HG03097 (cell line): Measurements from ENCODE around the gene ATAT1.

Source experiments
- ATAC-seq: cut with Tn5 transposase; IDR thresholded peaks from one replicate; pipeline ENCODE4 v1.9.1; 2021; ENCODE audit not compliant: unreplicated experiment, low FRiP score

Gene ATAT1

DNA sequence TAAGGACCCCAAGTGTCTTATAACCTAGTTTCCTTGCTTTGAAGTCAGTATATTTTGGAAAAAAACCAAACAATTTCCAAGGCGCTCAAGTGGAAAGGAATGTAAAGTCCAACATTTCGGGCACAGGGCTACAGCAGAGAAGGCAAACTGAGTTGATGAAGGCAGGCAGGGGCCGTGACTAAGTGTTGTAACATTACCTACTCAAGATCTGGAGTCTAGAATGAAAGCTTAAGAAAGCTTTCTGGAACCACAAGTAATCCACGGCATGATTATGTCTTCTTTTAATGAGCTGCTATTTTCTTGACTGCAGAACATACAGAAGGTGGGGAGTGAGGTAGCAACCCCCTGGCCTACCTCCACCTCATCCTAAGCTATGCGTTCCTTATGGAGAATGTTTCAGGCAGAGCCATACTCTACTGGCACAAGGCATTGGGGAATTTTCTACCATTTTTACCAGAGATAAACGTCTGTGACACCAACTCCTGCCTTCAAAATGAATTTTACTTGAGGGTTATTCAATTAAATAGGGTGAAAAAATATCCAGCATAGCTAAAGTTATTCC, 13.9 kb upstream of the ATAT1 start:
- ATAC-seq = no peak

DNA sequence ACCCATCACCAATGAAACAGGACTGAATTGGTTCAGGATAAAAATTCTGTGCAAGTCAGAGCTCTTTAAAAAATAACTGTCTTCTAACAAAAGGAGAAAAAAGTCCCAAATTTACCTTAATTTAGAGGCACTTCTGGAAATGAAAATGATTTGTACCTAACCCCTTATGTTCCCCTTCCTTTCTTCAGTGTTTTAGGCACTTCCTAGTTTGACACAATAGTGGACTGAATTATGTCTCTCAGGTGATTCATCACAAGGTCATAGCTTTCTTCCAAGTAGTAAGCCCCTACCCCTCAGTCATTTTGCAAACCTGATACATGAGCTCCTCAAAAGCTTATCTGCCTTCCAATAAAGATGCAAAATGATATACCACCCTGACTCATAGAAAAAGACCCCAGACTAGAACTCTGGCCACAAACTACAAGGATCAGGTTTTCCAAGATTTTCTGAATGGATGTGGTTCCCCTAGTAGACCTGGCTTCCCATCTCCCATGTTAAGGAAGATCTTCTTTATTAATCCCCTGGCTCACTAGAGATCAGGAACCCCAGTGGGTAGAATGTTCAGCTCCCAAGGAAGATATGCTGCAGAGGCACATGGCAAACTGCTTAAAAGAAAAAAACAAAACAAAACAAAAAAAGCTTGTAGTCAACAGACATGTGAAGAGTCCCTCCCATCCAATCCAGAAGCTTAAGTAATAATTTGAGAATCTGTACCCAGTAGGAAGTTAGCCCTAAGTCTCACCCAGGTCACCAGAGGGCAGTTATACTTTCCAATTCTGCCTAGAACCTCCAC, 13.2 kb upstream of the ATAT1 start:
- no peak for ATAC-seq

DNA sequence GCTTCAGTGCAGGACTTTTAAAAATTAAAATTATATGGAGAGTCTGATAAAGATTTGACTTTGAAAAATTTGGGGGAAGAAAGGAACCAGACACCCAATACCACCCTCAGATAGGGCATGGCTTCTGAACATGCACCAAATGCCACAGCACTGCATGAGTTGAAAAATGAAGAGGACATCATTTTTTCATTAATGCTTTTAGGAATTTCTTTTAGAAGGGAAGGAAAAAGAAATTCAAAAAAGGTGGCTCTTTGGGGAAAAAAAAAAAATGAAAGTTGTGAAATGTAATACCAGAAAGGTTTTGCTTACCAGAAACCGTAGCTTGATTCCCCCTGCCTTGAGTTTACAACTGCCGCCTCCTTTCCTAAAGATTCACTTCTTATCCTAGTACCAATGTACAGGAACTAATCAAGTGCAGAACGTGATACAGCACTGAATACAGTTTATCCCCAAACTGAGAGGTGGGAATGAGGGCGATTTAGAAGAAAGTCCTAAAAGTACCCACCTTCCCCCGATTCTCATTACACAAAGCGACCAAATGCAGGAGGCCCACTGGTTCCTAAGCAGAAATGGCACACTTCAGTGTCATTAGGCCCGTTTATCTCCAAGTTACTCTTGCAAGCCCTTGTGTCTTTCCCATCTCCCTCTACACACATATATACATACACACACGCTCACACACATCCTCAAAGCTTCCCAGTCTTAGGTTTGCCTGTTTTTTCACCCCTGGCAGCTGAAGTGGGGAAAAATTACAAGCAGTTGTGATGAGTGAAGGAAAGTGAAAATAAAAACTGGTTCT, 12.4 kb upstream of the ATAT1 start:
- no peak for ATAC-seq

DNA sequence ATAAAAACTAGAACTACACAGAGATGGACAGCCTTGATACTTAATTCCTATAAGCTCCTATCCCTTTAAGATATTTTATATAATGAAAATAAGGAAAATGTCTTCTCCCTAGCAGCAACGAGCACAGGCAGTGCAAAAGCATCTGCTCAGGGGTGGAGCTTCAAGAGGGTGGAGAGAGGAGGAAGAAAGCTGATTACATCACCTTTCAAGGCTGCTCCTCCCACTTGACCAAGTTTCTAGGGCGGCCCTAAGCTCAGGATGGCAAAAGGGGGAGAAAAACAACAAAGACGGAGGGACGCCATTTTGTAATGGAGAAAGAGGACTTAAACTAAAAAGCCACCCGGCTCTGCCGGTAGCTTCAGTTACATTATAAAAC, 11.8 kb upstream of the ATAT1 start:
- ATAC-seq = peak; percentile 27

DNA sequence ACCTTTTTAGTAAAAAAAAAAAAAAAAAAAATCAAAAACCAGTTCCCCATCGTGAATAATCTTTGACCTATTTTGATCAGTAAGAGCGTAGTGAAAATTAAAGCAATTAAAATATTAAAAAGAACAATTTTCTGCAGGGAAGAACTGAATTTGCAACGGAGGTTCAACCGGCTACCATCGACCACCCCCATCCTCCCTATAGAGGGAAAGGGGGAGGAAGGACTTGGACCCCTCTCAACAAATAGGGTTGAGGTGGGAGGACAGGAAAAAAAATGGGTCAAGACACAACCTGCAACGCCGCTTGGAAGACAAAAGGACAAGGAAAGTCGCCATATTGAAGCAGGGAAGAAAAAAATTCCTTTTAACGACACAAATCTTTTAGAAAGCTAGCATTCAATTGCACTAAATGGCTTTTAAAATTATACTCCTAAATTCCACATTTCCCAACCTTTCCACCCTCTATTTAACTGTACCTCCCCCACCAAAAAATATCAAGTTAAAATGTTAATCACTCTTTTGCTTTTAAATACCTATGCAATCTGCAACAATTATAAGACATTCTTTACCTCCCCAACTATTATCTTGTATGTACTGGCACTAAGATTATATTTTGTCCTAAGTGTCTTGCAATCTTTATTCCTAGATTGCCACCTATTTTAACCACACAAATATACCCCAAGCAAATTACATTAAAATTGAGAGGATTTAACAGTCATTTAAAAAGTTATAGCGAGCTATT, 11.3 kb upstream of the ATAT1 start:
- no peak for ATAC-seq

DNA sequence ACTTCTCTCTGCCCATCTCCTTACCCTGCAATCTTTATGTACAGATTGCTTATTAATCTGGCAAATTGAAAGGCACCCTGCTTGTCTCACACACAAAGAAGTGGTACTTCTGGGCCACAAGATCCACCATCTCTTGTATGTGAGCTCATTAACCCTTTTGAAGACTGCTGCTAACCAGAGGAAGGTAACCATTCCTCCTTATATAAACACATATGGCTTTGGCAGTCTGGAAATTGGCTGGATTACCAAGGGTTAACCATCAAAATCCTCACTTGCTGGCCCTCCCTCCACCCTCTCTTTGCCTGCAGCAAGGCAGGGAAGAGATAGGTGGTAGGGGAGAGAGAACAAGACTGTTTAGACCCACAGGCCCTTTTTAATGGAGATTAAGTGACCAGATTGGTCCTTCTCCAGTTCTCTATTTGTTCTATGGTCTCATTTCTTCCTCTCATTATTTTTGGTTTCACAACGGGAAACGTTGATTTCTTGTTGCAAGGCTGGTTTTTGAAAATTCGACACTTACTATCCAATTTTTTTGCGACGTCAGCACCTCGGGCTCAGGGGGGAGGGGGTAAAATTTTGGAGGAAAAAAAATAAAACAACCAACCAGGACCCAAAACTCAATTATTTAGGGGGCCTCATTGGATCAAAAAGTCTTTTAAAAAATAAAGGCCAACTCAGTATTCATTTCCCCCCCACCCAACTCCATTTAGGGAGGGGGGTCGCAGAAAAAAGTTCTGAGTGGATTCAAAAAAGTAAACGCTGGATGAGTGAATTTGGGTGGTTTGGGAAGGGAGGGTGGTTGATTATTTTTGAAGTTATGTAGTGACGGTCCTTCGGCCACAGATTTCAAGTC, 10.5 kb upstream of the ATAT1 start:
- no peak for ATAC-seq

DNA sequence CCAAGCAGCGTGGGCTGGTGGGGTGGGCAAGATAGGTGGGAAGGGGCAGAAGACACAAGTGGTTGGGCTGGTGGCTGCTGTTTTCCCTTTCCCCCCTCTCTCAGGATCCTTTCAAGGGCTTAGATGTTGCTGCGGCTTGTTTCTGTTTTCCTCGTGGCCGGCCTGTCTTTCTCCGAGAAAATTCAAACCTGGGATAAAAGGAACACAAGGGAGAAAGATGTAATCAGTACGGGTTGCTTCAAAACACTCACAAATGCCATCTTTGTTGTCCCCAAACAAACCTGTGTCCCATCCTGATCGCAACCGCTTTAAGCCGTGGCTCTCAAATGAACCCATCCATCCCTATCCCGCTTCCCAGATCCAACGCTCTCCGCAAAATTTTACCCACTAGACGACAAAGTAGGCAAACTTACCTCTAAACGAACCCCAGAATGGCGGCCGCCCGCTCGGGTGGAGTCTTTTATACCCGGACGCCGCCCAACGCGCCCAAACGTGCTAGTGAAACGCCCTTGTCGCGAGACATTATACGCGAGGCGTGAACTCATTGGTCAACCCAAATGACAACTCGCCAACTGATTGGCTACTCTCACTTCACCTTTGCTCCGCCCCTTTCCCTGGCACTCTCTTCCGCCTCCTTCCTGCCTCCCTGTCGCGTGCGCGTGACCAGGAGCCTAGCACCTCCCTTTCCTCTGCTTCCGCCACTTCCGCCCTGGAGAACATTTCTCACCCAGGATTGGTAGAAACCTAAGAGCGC, 9.7 kb upstream of the ATAT1 start, which contains the start of gene PPP1R10:
Gene PPP1R10, minus strand, starts transcription at position 433 of the 754 bp plus-strand sequence. CDS start 7,299 bp downstream, outside the sequence.
- ATAC-seq = peak; percentile 76

DNA sequence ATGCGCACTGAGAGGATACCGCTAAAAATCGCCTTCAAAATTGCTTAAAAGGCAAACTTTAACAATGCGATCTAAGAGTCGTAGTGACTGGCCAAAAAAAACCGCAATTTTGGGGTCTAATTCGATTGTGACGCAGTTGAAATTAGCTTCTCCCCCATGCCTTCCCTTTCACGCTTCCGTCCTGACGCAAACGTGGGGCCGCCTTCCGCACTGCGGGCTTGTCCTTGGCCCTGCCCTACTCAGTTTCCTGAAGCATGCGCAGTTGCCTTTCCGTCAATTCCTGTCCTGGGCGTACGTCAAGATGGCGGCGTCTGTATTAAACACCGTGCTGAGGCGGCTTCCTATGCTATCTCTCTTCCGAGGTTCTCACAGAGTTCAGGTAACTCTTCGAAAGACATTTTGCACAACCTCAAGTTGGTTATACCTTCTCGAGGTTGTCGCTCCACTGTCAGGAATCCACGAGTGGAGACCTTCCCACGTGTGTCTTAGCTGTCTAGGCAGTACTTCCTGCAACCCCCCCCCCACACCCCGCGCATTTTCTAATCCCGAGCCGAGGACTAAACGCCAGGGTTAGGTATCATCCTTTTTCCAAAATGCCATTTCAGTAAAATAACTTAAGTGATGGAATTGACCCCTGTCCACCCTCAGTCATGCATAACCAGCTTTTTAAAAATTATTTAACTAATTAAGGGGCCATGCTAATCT, 9.0 kb upstream of the ATAT1 start, which contains the start of gene MRPS18B:
Gene MRPS18B, plus strand, starts transcription at position 276 of the 705 bp plus-strand sequence. Its CDS starts 26 bp downstream, at position 302.
- ATAC-seq = peak; percentile 69

DNA sequence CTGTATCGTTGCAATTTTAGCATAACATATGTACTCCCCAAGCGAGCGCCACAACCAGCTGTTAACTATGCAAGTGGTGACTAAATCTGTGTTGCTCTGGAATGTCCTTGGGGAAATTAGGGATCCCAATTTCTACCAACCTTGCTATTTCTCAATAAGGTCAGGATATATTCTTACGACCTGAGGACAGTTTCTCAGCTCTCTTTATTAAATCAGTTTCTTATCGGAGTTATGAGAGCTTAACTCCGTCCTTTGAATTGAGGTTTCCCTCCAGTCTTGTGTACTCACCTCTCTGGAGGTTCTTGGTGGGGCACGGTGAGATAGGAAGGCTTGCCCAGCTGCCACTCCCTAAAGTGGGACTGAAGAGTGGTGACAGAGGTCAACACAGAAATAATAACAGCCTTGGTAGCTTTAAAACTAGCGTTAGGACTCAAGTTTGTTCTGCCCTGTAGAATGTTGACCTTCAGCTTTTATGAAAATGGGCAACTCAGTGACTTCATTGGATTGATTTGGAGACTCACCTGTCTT, 8.3 kb upstream of the ATAT1 start:
- ATAC-seq = no peak

DNA sequence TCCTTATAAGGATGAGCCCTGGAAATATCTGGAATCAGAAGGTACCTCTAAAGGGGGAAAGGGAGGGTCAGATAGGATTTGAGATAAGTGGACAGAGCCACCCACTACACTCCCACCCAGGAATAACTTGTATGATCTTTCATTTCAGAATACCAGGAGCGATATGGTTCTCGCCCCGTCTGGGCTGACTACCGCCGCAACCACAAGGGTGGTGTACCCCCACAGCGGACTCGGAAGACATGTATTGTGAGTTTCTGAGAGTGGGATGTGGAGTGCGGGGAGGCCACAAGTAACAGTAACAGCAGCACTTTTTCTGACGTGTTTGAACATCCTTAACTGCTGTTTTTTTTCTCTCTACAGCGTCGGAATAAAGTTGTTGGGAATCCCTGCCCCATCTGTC, 7.1 kb upstream of the ATAT1 start:
- ATAC-seq = no peak

DNA sequence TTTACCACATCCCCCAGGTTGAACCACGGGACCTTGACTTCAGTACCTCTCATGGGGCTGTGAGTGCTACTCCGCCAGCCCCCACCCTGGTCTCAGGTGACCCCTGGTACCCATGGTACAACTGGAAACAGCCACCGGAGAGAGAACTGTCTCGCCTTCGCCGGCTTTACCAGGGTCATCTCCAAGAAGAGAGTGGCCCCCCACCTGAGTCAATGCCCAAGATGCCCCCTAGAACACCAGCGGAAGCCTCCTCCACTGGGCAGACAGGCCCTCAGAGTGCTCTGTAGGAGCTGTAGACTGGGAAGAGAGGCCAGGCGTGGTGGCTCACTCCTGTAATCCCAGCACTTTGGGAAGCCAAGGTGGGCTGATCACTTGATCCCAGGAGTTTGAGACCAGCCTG, 1.2 kb upstream of the ATAT1 start:
- no peak for ATAC-seq

DNA sequence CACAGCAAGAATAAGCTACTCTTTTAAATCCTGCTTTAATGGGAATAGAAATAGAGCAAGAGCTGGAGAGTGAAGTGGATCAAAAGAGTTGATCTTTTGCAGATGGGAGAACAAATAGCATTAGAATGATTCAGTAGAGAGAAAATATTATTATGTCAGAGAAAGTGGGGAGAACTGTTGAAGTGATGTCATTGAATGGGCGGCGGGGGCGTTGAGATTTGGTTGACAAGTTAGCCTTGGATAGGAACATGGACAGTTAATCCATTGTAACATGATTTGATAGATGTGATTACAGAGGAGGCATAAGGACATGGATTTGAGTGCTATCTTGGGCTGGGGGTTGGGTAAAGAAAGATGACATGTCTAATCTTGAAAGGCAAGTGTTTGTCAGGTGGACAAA, 9.2 kb downstream of the ATAT1 start:
- no peak for ATAC-seq

DNA sequence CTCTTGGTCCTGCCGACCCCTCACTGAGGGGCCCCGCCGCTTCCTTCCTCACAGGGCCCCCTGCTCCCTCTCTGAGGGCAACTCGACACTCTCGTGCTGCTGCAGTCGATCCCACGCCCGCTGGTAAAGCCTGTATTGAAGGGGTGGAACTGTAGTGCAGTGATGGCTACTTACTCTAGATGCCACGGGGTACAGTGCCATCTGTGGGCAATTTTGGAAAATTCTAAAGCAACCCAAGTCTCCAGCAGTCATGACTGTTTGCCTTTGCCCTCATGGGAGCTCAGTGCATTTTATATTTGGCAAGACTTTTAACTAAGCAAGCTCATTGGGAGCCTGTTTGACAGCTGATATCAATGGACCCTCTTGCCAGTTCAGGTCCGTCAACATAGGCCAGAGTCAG, 13.8 kb downstream of the ATAT1 start:
- no peak for ATAC-seq

DNA sequence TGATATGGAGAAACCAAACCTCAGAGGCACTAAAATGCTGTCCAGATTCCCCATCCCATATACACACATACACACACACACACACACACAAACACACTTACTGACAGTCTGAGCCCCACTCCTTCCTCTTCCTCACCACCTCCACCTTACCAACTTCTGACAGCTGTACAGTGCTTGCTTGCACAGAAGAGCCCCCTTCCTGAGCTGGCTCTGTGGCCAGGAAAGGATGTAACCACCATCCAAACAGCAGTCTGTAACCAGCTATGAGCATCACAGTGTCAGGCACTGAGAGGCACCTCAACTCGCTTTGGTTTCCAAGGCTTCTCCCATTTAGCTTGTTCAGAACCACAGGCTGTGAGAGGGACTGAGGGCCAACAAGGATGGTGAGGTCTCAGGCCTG, 14.4 kb downstream of the ATAT1 start:
- no peak for ATAC-seq

DNA sequence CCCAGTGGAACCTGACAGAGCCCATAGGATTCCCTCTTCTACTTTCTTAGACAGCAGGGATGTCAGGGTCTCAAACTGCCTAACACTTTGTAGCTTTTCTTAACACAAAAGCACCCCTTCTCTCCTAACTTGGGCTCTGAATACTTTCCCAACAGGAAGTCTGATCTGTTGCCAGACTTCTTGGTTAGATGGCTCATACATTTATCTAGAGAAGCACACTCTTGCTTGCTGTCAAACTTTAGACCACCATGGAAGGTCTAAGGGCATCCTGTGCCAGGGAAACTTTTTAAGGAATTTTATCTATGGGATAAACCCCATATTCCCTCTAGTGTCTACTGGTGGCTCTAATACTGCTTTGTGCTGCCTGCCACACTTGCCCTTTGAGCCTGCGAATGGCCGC, 17.0 kb downstream of the ATAT1 start:
- ATAC-seq = no peak

DNA sequence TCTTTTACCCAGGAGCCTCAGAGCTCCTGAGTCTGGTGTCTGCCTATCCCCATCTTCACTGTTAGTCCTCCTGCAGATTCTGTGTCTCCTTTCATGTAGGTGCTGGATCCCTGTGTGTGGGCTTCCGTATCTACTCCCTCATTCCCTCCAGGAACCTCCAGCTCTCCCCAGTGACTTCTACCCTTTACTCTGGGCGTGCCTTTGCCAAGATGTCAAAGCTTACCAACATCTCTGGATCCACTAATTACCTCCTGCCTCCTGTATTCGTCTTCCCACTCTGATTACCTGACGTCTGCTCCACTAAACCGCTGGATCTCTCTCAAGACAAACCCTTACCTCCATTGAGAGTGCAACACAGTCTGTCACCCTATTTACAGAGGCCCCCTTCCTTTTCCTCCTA, 18.1 kb downstream of the ATAT1 start:
- ATAC-seq = no peak

DNA sequence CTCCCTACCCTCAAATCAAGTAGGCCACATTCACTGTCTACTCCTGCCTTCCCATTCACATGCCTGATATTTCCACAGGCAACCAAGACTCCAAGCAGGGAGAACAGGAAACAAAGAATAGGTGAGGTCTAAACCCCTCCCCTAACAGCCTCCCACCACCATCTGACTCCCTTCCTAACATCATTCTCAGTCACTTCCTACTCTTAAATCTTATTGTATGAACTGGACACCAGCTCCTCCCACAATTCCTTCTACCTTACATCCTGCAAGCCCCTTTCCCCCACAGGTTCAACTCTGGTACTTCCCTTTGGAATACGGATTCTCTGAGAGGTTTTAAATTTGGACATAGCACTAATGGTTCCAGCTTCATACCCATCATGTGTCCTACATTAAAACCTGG, 19.3 kb downstream of the ATAT1 start:
- ATAC-seq = no peak
